Ovary (tissue), 3 donors: ENCODE data around the gene GAREM1.

ENCODE experiments used
- POLR2A ChIP-seq: fragments of 450-650 bp; IDR thresholded peaks from one replicate; pipeline ENCODE4 v1.6.1; 2017; ENCODE audit warnings: antibody characterized with exemption, mild to moderate bottlenecking, moderate library complexity
- TF ChIP-seq, protein P1 (sequence below), 3 donors: fragments of 450-650 bp in 2 of 3; fragments of 200-600 bp in 1 of 3; IDR thresholded peaks; one replicate each; pipeline versions ENCODE4 v1.5.1 to v1.8.0; 2016 to 2022; ENCODE audit warnings: antibody characterized with exemption in 3 of 3, mild to moderate bottlenecking in 1 of 3
- donor health status: DM: no; HTN: no; CAD: no.

DNA sequence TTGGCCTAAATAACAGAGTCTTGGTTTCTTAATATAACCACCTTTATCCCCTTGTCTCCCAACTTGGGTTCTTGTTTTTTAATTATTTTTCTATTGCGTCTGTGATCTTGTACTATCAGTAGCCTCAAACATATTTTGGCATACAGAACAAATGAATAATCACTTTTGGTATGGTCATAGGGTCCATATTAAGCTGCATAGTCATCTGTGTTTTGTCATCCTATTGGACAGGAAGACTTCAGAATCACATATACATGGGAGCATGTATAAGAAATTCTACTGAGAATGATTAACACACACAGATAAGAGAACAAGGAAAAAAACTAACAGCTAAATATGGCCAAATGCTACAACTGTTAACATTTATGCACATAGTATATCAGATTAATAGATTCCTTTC, 154.8 kb downstream of the GAREM1 start:
- TF ChIP-seq, protein P1, sequence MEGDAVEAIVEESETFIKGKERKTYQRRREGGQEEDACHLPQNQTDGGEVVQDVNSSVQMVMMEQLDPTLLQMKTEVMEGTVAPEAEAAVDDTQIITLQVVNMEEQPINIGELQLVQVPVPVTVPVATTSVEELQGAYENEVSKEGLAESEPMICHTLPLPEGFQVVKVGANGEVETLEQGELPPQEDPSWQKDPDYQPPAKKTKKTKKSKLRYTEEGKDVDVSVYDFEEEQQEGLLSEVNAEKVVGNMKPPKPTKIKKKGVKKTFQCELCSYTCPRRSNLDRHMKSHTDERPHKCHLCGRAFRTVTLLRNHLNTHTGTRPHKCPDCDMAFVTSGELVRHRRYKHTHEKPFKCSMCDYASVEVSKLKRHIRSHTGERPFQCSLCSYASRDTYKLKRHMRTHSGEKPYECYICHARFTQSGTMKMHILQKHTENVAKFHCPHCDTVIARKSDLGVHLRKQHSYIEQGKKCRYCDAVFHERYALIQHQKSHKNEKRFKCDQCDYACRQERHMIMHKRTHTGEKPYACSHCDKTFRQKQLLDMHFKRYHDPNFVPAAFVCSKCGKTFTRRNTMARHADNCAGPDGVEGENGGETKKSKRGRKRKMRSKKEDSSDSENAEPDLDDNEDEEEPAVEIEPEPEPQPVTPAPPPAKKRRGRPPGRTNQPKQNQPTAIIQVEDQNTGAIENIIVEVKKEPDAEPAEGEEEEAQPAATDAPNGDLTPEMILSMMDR (IDR thresholded peaks at IDR 0.05) = no peak
- no peak for TF ChIP-seq POLR2A
